NCI-H510A treated with DMSO at 0.1 percent for 48 hours (cell line): ENCODE data around the gene RAMP1.
"Not testable (repeated sequence)": the region's sequence is repeated elsewhere in the genome, so short reads cannot be mapped to it uniquely, and the experiment has no call there.

ENCODE experiments used
- DNase-seq: peaks from one replicate; lab custom pipeline; 2025; lab: John Stamatoyannopoulos, UW

Gene RAMP1

GRCh38 chr2:237859533-237860272, at the start of gene RAMP1:
TSS of gene RAMP1 (plus strand) at chr2:237859623. CDS start at chr2:237859676, 53 bp downstream.
- no peak for DNase-seq

GRCh38 chr2:237815637-237816036, 43.8 kb upstream of the RAMP1 start:
- DNase-seq: no peak

GRCh38 chr2:237816531-237816930, 42.9 kb upstream of the RAMP1 start:
- no peak for DNase-seq

- DNase-seq: no peak
These were observed 41.4 kb upstream of the RAMP1 start for GRCh38 chr2:237818066-237818473.

- no peak for DNase-seq
These were observed 40.2 kb upstream of the RAMP1 start for GRCh38 chr2:237819231-237819630.

- no peak for DNase-seq
These were observed 39.0 kb upstream of the RAMP1 start for GRCh38 chr2:237820421-237820820.

GRCh38 chr2:237823544-237823943, 35.9 kb upstream of the RAMP1 start:
- no peak for DNase-seq

- DNase-seq: no peak
These were observed 35.3 kb upstream of the RAMP1 start for GRCh38 chr2:237824085-237824484.

GRCh38 chr2:237827421-237827987, 31.9 kb upstream of the RAMP1 start:
- no peak for DNase-seq

GRCh38 chr2:237830522-237830921, 28.9 kb upstream of the RAMP1 start:
- no peak for DNase-seq

GRCh38 chr2:237833546-237833945, 25.9 kb upstream of the RAMP1 start:
- DNase-seq: no peak

GRCh38 chr2:237835372-237835771, 24.1 kb upstream of the RAMP1 start:
- no peak for DNase-seq

GRCh38 chr2:237841051-237841450, 18.4 kb upstream of the RAMP1 start:
- no peak for DNase-seq

GRCh38 chr2:237848940-237849339, 10.5 kb upstream of the RAMP1 start:
- not testable (repeated sequence) for DNase-seq

- no peak for DNase-seq
These were observed 5.1 kb upstream of the RAMP1 start for GRCh38 chr2:237854295-237854694.

- DNase-seq: no peak
These were observed 1.6 kb upstream of the RAMP1 start for GRCh38 chr2:237857791-237858190.

- peak; percentile 86 for DNase-seq
These were observed 935 bp upstream of the RAMP1 start for GRCh38 chr2:237858294-237859081.

GRCh38 chr2:237859082-237859433, 365 bp upstream of the RAMP1 start:
- DNase-seq: no peak

- DNase-seq: no peak
These were observed 981 bp downstream of the RAMP1 start for GRCh38 chr2:237860273-237860935.

- no peak for DNase-seq
These were observed 2.6 kb downstream of the RAMP1 start for GRCh38 chr2:237861875-237862527.

- DNase-seq: no peak
These were observed 3.1 kb downstream of the RAMP1 start for GRCh38 chr2:237862528-237862895.

- no peak for DNase-seq
These were observed 3.7 kb downstream of the RAMP1 start for GRCh38 chr2:237863102-237863511.
